HepG2 (cell line): ENCODE data around the gene JUND. TPM values are rescaled to one million over a fixed set of nuclear protein-coding genes. Genes with fewer than 3 reads are reported as not detected.
A peak's percentile ranks its signal among the peaks of the same experiment; 100 is the strongest.

Experiments
- ARID4A ChIP-seq: sonication (generic); formaldehyde crosslinking; IDR thresholded peaks from 2 replicates; pipeline ENCODE4 v1.5.0; 2020; ENCODE audit warnings: mild to moderate bottlenecking, missing genetic modification reagents, borderline replicate concordance
- CBX2 ChIP-seq, 2 experiments: fragments of 200-600 bp in 1 of 2; sonication (generic); formaldehyde crosslinking in 1 of 2; IDR thresholded peaks; 2 replicates each; pipeline versions ENCODE4 v1.7.0 to v1.8.1; 2018 to 2022; ENCODE audit warnings: low read depth in 2 of 2, low read length in 1 of 2, mild to moderate bottlenecking in 1 of 2, missing genetic modification reagents in 1 of 2
- HNF1A ChIP-seq, 2 experiments: sonication (generic) in 1 of 2; formaldehyde crosslinking in 1 of 2; IDR thresholded peaks; 2 replicates each; pipeline versions ENCODE4 v1.4.0 to v1.6.1; 2016 to 2020; ENCODE audit warnings: borderline replicate concordance in 1 of 2, low read depth in 1 of 2, mild to moderate bottlenecking in 1 of 2, missing genetic modification reagents in 1 of 2
- KDM5A ChIP-seq: fragments of 200-600 bp; sonication (generic); IDR thresholded peaks from 2 replicates; pipeline ENCODE4 v1.7.0; 2018; ENCODE audit warnings: antibody characterized with exemption, mild to moderate bottlenecking, low read length, borderline replicate concordance
- KLF12 ChIP-seq: sonication (generic); formaldehyde crosslinking; IDR thresholded peaks from 2 replicates; pipeline ENCODE4 v1.4.0; 2020; ENCODE audit warnings: missing genetic modification reagents, borderline replicate concordance
- ONECUT2 ChIP-seq: sonication (generic); formaldehyde crosslinking; IDR thresholded peaks from 2 replicates; pipeline ENCODE4 v1.4.0; 2020; ENCODE audit warnings: missing genetic modification reagents
- PCBP1 ChIP-seq: fragments of 200-400 bp; formaldehyde crosslinking; IDR thresholded peaks from 2 replicates; pipeline ENCODE4 v1.6.1; 2017; ENCODE audit warnings: mild to moderate bottlenecking, low read depth, low read length, borderline replicate concordance
- THRA ChIP-seq: sonication (generic); formaldehyde crosslinking; IDR thresholded peaks from 2 replicates; pipeline ENCODE4 v1.4.0; 2020; ENCODE audit warnings: missing genetic modification reagents, borderline replicate concordance
- TRIM22 ChIP-seq: fragments of 450-650 bp; IDR thresholded peaks from 2 replicates; pipeline ENCODE4 v1.6.1; 2017
- ZNF180 ChIP-seq: sonication (generic); formaldehyde crosslinking; IDR thresholded peaks from 2 replicates; pipeline ENCODE4 v1.4.0; 2020; ENCODE audit warnings: low read depth, missing genetic modification reagents, borderline replicate concordance
- ZNF761 ChIP-seq: sonication (generic); formaldehyde crosslinking; conservative IDR thresholded peaks from 2 replicates; pipeline ENCODE4 v1.4.0; 2020; ENCODE audit warnings: mild to moderate bottlenecking, missing genetic modification reagents
- polyA plus RNA-seq, 8 experiments: library from polyadenylated mRNA; depleted of rRNA in 3 of 8; stranded (reverse) in 7 of 8; unstranded in 1 of 8; fragments of >200 nt; fragmentation: Illumina TruSeq in 4 of 8; extraction: Trizol in 4 of 8; gene quantifications; 2 replicates each; pipeline versions ENCODE4 v1.2.1 to v1.2.3, GENCODE V29; 2011 to 2016; ENCODE audit warnings: low read depth in 4 of 8, missing spikeins in 1 of 8, mixed read lengths in 1 of 8; ENCODE audit not compliant: insufficient read depth in 1 of 8
- total RNA-seq, 5 experiments: library from RNA; depleted of rRNA; stranded (reverse); fragments of >200 nt; fragmentation: Illumina TruSeq; extraction: Trizol; gene quantifications; 2 replicates each; pipeline ENCODE4 v1.2.3, GENCODE V29; 2016; ENCODE audit warnings: low read depth in 1 of 5
- TF ChIP-seq, protein P1 (sequence below): sonication (generic); formaldehyde crosslinking; IDR thresholded peaks from 2 replicates; pipeline ENCODE4 v1.8.1; 2023; ENCODE audit warnings: mild to moderate bottlenecking, missing genetic modification reagents, borderline replicate concordance

Gene JUND
- total and polyA plus RNA-seq, 2 of the 13 experiments (the other 11 are each of a cell fraction or from before 2014, with no cell fraction given): 41.2 to 59.8 TPM

- TF ChIP-seq THRA (CRISPR knock-in tag): peak; percentile 59; the same call in 1 of the 2 replicates
- no peak for TF ChIP-seq KLF12 (CRISPR knock-in tag)
- peak; percentile 98 for TF ChIP-seq PCBP1
- TF ChIP-seq ZNF761: peak; percentile 84
- no peak for TF ChIP-seq KDM5A
- no peak for TF ChIP-seq ONECUT2
- TF ChIP-seq, protein P1, sequence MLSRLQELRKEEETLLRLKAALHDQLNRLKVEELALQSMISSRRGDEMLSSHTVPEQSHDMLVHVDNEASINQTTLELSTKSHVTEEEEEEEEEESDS (CRISPR knock-in tag): no peak
- no peak for TF ChIP-seq HNF1A (IDR thresholded peaks at IDR 0.05; ENCODE audit: low read depth)
- peak; percentile 76; the same call in 1 of the 2 replicates for TF ChIP-seq HNF1A (CRISPR knock-in tag; IDR thresholded peaks at IDR 0.05; ENCODE audit: borderline replicate concordance)
- TF ChIP-seq CBX2 (IDR thresholded peaks at IDR 0.05; ENCODE audit: low read depth, low read length): no peak
- no peak for TF ChIP-seq CBX2 (CRISPR knock-in tag; IDR thresholded peaks at IDR 0.05; ENCODE audit: low read depth)
- peak; percentile 72 for TF ChIP-seq ARID4A (CRISPR knock-in tag)
- no peak for TF ChIP-seq ZNF180 (CRISPR knock-in tag)
- TF ChIP-seq TRIM22: no peak
Observed at GRCh38 chr19:18304458-18305310, 23.3 kb upstream of the JUND start (continued).
